Osteocyte (in vitro differentiated cells): ENCODE measurements around the gene C3orf49. TPM values are rescaled to one million over a fixed set of nuclear protein-coding genes. Genes with fewer than 3 reads are reported as not detected.
A peak's percentile ranks its signal among the peaks of the same experiment; 100 is the strongest.

Source experiments
- DNase-seq: peaks from one replicate; pipeline ENCODE4 v3.0.0; 2021; ENCODE audit warnings: mixed read lengths; ENCODE audit not compliant: unreplicated experiment; ENCODE audit errors: extremely low spot score
- H3K27ac Mint-ChIP-seq: one replicate; pipeline ENCODE4 v1.8.0; 2021; ENCODE audit warnings: mild to moderate bottlenecking, mixed read lengths; ENCODE audit not compliant: unreplicated experiment
- H3K27me3 Mint-ChIP-seq: one replicate; pipeline ENCODE4 v1.8.0; 2021; ENCODE audit warnings: mixed read lengths; ENCODE audit not compliant: unreplicated experiment
- H3K36me3 Mint-ChIP-seq: one replicate; pipeline ENCODE4 v1.8.0; 2021; ENCODE audit warnings: mixed read lengths; ENCODE audit not compliant: unreplicated experiment
- H3K4me1 Mint-ChIP-seq: one replicate; pipeline ENCODE4 v1.8.0; 2021; ENCODE audit warnings: mixed read lengths; ENCODE audit not compliant: unreplicated experiment
- H3K4me3 Mint-ChIP-seq: one replicate; pipeline ENCODE4 v1.8.0; 2021; ENCODE audit warnings: mild to moderate bottlenecking, moderate library complexity, mixed read lengths; ENCODE audit not compliant: unreplicated experiment
- H3K9me3 Mint-ChIP-seq: one replicate; pipeline ENCODE4 v1.8.0; 2021; ENCODE audit warnings: mixed read lengths; ENCODE audit not compliant: unreplicated experiment
- CTCF ChIP-seq: fragments of 200-600 bp; sonication (generic); IDR thresholded peaks from 2 replicates; pipeline ENCODE4 v1.5.0; 2021; ENCODE audit warnings: antibody characterized with exemption, mild to moderate bottlenecking, moderate library complexity
- total RNA-seq: library from RNA; stranded (reverse); gene quantifications from 2 replicates; pipeline ENCODE4 v1.2.1, GENCODE V29; 2021

C3orf49 gene
- total RNA-seq, 1 donor from 2014 or later: not detected

GRCh38 chr3:63869940-63870614, 51.0 kb downstream of the C3orf49 start:
- Mint-ChIP-seq H3K9me3 (no peaks in the 10 kb centered on the region), H3K36me3 (peaks cover 2% of the 10 kb centered on the region), H3K4me3 (no peak overlapping the region), H3K27me3 (no peaks in the 10 kb centered on the region), H3K4me1 (peaks cover 10% of the 10 kb centered on the region), H3K27ac (no peak overlapping the region)
- no peak for TF ChIP-seq CTCF
- DNase-seq: no peak

GRCh38 chr3:63870615-63871005, 51.5 kb downstream of the C3orf49 start:
- no peak for DNase-seq

GRCh38 chr3:63872135-63872924, 53.2 kb downstream of the C3orf49 start:
- peaks cover 21% of the 10 kb centered on the region for H3K4me1 Mint-ChIP-seq
- H3K27ac Mint-ChIP-seq: no peak overlapping the region
- no peak for TF ChIP-seq CTCF
- H3K4me3 Mint-ChIP-seq: no peak overlapping the region
- DNase-seq: no peak
- H3K36me3 Mint-ChIP-seq: no peaks in the 10 kb centered on the region
- H3K27me3 Mint-ChIP-seq: no peaks in the 10 kb centered on the region
- no peaks in the 10 kb centered on the region for H3K9me3 Mint-ChIP-seq

More at GRCh38 chr3:63870615-63871005, 51.5 kb downstream of the C3orf49 start:
- Mint-ChIP-seq H3K27me3 (no peaks in the 10 kb centered on the region), H3K27ac (no peak overlapping the region), H3K36me3 (peaks cover 2% of the 10 kb centered on the region), H3K4me3 (no peak overlapping the region), H3K9me3 (no peaks in the 10 kb centered on the region), H3K4me1 (peaks cover 11% of the 10 kb centered on the region)
- TF ChIP-seq CTCF: no peak

- Mint-ChIP-seq H3K4me3 (no peak overlapping the region), H3K9me3 (no peaks in the 10 kb centered on the region), H3K4me1 (peaks cover 32% of the 10 kb centered on the region), H3K36me3 (no peaks in the 10 kb centered on the region), H3K27me3 (no peaks in the 10 kb centered on the region), H3K27ac (no peak overlapping the region)
- no peak for TF ChIP-seq CTCF
- no peak for DNase-seq
Measured at GRCh38 chr3:63874769-63875168, 55.7 kb downstream of the C3orf49 start.

GRCh38 chr3:63875510-63875909, 56.4 kb downstream of the C3orf49 start:
- H3K27me3 Mint-ChIP-seq: no peaks in the 10 kb centered on the region
- H3K4me1 Mint-ChIP-seq: peaks cover 32% of the 10 kb centered on the region
- no peak overlapping the region for H3K4me3 Mint-ChIP-seq
- no peak for TF ChIP-seq CTCF
- no peaks in the 10 kb centered on the region for H3K36me3 Mint-ChIP-seq
- no peaks in the 10 kb centered on the region for H3K9me3 Mint-ChIP-seq
- H3K27ac Mint-ChIP-seq: peak overlapping the region; percentile 62
- no peak for DNase-seq
